Measurements from ENCODE around the gene GLIS1.

DNA sequence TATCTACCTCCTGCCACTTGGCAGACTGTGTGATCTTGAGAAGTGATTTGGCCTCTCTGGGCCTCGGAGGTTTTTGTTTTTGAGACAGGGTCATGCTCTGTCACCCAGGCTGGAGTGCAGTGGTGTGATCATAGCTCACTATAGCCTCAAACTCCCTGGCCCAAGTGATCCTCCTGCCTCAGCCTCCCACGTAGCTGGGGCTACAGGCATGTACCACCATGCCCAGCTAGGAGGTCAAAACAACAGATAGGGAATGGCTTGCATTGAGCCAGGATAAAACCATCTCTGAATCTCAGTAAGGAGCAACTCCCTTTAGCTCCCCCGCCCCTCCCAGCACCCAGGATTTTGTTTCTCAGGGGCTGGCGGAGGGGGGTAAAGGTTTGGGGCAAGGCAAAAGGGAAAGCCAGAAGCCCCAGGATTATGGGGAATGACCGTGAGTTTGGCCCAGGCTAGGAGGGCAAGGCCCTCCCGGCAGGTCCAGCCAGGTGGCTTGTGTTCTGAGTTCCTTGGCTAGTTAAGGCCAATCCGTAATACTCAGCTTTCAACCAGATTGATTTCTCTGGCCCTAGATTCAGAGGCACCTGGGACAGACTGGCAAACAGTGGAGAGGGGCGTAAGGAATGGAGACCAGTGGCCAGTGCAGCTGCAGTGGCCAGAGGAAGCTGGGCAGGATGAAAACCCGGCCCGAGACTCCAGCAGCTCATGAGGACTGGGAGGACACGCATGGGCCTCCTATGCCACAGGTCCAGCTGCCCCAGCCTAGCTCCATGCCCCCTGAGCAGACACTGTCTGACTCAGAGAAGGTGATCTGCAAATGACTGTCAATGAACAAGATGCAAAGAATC is 149.7 kb downstream of the GLIS1 start:
- TF ChIP-seq, protein P1, sequence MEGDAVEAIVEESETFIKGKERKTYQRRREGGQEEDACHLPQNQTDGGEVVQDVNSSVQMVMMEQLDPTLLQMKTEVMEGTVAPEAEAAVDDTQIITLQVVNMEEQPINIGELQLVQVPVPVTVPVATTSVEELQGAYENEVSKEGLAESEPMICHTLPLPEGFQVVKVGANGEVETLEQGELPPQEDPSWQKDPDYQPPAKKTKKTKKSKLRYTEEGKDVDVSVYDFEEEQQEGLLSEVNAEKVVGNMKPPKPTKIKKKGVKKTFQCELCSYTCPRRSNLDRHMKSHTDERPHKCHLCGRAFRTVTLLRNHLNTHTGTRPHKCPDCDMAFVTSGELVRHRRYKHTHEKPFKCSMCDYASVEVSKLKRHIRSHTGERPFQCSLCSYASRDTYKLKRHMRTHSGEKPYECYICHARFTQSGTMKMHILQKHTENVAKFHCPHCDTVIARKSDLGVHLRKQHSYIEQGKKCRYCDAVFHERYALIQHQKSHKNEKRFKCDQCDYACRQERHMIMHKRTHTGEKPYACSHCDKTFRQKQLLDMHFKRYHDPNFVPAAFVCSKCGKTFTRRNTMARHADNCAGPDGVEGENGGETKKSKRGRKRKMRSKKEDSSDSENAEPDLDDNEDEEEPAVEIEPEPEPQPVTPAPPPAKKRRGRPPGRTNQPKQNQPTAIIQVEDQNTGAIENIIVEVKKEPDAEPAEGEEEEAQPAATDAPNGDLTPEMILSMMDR (IDR thresholded peaks at IDR 0.05), result no peak
- TF ChIP-seq FOXJ3 (CRISPR knock-in tag; IDR thresholded peaks at IDR 0.05; ENCODE audit: borderline replicate concordance), result no peak
